Mesodermal cell (in vitro differentiated cells): ENCODE results near the gene KLHL26.
"Not testable (repeated sequence)": the region's sequence is repeated elsewhere in the genome, so short reads cannot be mapped to it uniquely, and the experiment has no call there.

Source experiments
- H3K27ac ChIP-seq: 2 replicates; pipeline ENCODE4 v1.7.0; 2013; ENCODE audit warnings: mild to moderate bottlenecking, low read depth, low read length, moderate library complexity; ENCODE audit not compliant: severe bottlenecking
- H3K36me3 ChIP-seq: 2 replicates; pipeline ENCODE4 v1.7.1; 2013; ENCODE audit warnings: mild to moderate bottlenecking, low read length, moderate library complexity; ENCODE audit not compliant: control insufficient read depth, insufficient read depth
- H3K4me1 ChIP-seq: one replicate; pipeline ENCODE4 v1.7.1; 2013; ENCODE audit warnings: mild to moderate bottlenecking, low read length; ENCODE audit not compliant: insufficient read depth, control insufficient read depth, poor library complexity, severe bottlenecking
- H3K4me3 ChIP-seq: 2 replicates; pipeline ENCODE4 v1.7.0; 2013; ENCODE audit warnings: low read length, control low read depth, mild to moderate bottlenecking; ENCODE audit not compliant: insufficient read depth, poor library complexity, severe bottlenecking; ENCODE audit errors: extremely low read depth
- H3K9me3 ChIP-seq: 2 replicates; pipeline ENCODE4 v1.7.1; 2013; ENCODE audit warnings: mild to moderate bottlenecking, low read length, moderate library complexity; ENCODE audit not compliant: control insufficient read depth
- WGBS, 2 experiments: methylation state at CpG; one replicate each; pipeline ENCODE4 v1.1.5; 2013; ENCODE audit warnings: missing lambda C conversion rate in 2 of 2; ENCODE audit not compliant: insufficient coverage in 2 of 2; 5-methylcytosine and 5-hydroxymethylcytosine counted together

KLHL26 gene

DNA sequence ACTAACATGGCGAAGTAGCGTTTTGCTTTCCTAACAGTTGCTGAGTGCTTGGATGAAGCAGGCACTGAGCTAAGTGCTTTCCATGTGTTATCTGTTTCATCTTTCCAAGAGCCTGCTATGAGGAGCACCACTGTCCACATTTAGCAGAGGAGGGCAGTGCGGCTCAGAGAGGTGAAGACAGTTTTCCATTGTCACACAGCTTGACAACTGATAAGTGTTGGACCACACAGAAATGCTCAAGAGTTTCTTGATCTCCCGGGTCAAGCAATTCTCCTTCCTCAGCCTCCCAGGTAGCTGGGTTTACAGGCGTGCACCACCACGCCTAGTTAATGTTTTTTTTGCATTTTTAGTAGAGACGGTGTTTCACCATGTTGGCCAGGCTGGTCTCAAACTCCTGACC lies 39.9 kb downstream of the KLHL26 start:
- Histone ChIP-seq H3K27ac (no peak overlapping the region), H3K9me3 (no peaks in the 10 kb centered on the region), H3K4me1 (peaks cover 15% of the 10 kb centered on the region), H3K4me3 (no peak overlapping the region), H3K36me3 (no peaks in the 10 kb centered on the region)
- WGBS, 2 experiments: 92 to 96% methylated on average over 5 to 6 of the region's 7 CpGs

DNA sequence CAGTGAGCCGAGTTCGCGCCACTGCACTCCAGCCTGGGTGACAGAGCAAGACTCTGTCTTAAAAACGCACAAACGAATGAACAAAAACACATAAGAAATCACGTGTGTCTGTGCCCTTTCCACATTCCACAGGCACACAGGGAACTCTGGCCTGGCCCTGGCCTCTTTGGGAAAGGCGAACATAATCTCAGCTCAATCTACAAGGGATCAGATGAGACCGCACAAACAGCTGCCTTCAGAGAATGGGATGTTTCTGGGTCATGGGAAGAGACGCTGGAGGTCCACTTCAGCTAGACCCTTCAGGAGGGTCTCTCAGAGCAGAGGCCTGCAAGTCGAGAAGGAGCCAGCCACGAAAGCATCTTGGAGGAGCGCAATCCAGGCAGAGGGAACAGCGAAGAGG lies 40.3 kb downstream of the KLHL26 start:
- H3K4me1 ChIP-seq: peaks cover 15% of the 10 kb centered on the region
- H3K9me3 ChIP-seq: no peaks in the 10 kb centered on the region
- WGBS, 2 experiments: 82 to 86% methylated on average over 9 to 10 of the region's 13 CpGs
- H3K27ac ChIP-seq: peak overlapping the region; percentile 36
- no peaks in the 10 kb centered on the region for H3K36me3 ChIP-seq
- H3K4me3 ChIP-seq: no peak overlapping the region

DNA sequence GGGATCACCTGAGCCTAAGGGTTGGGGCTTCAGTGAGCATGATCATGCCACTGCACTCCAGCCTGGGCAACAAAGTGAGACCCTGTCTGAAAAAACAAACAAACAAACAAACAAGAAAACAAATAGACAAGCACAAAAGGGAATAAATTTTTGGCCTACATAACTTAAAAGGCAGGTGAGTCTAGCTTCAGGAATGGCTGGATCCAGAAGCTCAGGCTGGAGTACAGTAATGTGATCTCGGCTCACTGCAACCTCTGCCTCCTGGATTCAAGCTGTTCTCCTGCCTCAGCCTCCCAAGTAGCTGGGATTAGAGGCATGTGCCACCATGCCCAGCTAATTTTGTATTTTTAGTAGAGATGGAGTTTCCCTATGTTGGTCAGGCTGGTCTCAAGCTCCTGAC lies 43.3 kb downstream of the KLHL26 start:
- H3K27ac ChIP-seq, H3K36me3 ChIP-seq, H3K9me3 ChIP-seq, H3K4me3 ChIP-seq: not testable (repeated sequence)
- WGBS, 2 experiments: 100% methylated on average over 1 of the region's 1 CpG
- peaks cover 11% of the 10 kb centered on the region for H3K4me1 ChIP-seq

GRCh38 chr19:18682807-18683108 lies 45.9 kb downstream of the KLHL26 start:
- H3K4me3 ChIP-seq: peak overlapping the region; percentile 49
- no peaks in the 10 kb centered on the region for H3K9me3 ChIP-seq
- WGBS, 2 experiments: 86 to 94% methylated on average over 4 to 5 of the region's 8 CpGs
- peaks cover 5% of the 10 kb centered on the region for H3K4me1 ChIP-seq
- H3K27ac ChIP-seq: peak overlapping the region; percentile 45
- no peaks in the 10 kb centered on the region for H3K36me3 ChIP-seq

- Histone ChIP-seq H3K9me3 (no peaks in the 10 kb centered on the region), H3K4me3 (peak within 1 kb of the TSS; percentile 49), H3K36me3 (no peaks in the 10 kb centered on the region), H3K4me1 (peaks cover 2% of the 10 kb centered on the region), H3K27ac (peak within 1 kb of the TSS; percentile 45)
- WGBS, 2 experiments: 3 to 7% methylated on average over 23 to 32 of the region's 93 CpGs
Measured at GRCh38 chr19:18683109-18683957, 46.5 kb downstream of the KLHL26 start, which contains the start of gene CRTC1. CRTC1 (plus strand) TSS chr19:18683680; CDS start chr19:18683703, 23 bp downstream.

DNA sequence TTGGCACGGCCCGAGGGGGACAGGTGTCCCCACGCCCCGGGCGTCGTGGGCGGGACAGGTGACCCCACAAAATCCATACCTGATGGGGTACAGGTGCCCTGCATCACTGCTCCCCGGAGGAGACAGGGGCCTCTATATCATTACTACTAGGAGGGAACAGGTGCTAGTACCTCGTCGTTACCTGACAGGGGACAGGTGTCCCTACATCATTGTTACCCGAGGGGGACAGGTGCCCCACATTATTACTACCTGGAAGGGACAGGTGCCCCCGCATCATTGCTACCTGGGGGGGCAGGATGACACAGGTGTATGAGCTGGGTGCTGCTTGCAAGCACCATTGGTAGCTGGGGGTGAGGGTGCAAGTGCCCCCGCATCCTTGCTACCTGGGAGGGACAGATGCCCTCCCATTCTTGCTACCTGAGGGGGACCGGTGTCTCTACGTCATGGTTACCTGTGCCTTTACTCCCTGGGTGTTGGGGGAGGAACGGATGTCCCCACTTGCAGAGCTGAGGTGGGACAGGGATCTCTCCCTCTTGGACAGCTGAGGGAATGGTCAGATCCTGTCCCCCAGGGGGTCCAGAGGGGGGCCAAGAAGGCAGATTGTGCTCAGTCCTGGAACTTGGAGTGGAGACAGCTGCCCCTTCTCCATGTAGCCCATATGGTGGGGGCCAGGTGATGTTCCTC lies 47.3 kb downstream of the KLHL26 start:
- Histone ChIP-seq H3K9me3 (no peaks in the 10 kb centered on the region), H3K36me3 (no peaks in the 10 kb centered on the region), H3K4me3 (peak overlapping the region; percentile 41), H3K27ac (no peak overlapping the region), H3K4me1 (no peaks in the 10 kb centered on the region)
- 16 to 29% methylated on average over 6 to 14 of the region's 16 CpGs for WGBS, 2 experiments

- H3K9me3 ChIP-seq: no peaks in the 10 kb centered on the region
- H3K4me3 ChIP-seq: no peak overlapping the region
- no peaks in the 10 kb centered on the region for H3K4me1 ChIP-seq
- no peak overlapping the region for H3K27ac ChIP-seq
- 90 to 97% methylated on average over 3 of the region's 3 CpGs for WGBS, 2 experiments
- no peaks in the 10 kb centered on the region for H3K36me3 ChIP-seq
Measured at GRCh38 chr19:18684642-18684993, 47.8 kb downstream of the KLHL26 start.

DNA sequence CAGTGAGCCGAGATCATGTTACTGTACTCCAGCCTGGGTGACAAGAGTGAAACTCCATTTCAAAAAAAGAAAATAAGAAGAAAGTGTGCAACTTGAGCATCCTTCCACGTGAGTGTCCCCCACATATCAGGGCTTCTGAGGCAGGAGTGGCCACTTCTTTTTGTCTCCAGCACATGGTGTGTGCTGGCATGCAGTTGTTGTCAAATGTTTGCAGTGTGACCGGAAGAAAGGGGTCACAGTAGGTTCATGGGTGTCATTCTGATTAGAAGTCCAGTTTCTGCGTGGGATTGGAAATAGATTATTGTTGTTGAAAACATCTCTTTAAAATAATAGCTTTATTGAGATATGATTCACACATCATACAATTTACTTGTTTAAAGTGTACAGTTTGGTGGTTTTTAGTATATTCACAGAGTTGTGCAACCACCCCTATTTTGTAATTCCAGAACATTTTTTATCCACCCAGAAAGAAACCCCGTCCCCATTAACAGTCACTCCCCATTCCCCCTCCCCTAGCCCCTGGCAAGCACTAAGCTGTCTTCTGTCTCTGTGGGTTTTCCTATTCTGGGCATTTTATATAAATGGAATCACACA lies 48.9 kb downstream of the KLHL26 start:
- H3K4me3 ChIP-seq: no peak overlapping the region
- 84 to 100% methylated on average over 3 of the region's 5 CpGs for WGBS, 2 experiments

DNA sequence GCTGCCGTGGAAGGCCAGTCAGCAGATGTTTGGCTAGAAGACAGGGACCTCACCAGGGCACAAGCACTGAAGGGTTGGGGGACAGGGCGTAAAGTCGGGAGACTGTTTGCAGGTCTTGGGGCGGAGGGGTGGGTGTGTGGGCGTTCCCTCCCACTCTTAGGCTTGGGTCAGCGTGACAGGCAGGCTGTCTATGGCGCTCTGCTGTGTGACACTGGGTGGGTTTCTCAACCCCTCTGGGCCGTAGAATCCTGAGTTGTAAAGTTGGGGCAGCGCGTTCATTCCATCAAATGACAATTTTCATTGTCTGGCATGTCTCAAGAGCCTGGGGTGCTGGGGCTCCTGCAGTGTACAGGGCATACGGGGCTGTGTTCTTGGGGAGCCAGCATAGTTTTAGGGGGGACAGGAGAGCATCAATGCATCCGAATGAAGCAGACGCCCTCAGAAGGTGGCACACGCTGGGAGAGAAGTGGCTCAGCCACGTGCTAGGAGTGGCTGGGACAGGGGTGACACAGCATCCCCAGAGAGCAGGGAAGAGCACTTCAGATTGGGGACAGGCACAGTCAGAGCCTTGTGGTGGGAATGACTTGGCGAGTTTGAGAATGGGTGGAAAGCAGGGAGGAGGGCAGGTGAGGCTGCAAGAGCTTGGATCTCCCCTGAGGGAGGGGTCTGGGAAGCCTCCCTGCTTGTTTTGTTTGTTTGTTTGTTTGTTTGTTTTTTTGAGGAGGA lies 51.1 kb downstream of the KLHL26 start:
- H3K27ac ChIP-seq: no peak overlapping the region
- no peaks in the 10 kb centered on the region for H3K9me3 ChIP-seq
- no peaks in the 10 kb centered on the region for H3K4me1 ChIP-seq
- H3K4me3 ChIP-seq: no peak overlapping the region
- WGBS, 2 experiments: 88 to 97% methylated on average over 11 to 16 of the region's 16 CpGs
- no peaks in the 10 kb centered on the region for H3K36me3 ChIP-seq

More for the DNA sequence above, 48.9 kb downstream of the KLHL26 start:
- no peaks in the 10 kb centered on the region for H3K36me3 ChIP-seq
- no peak overlapping the region for H3K27ac ChIP-seq
- no peaks in the 10 kb centered on the region for H3K9me3 ChIP-seq
- H3K4me1 ChIP-seq: no peaks in the 10 kb centered on the region

DNA sequence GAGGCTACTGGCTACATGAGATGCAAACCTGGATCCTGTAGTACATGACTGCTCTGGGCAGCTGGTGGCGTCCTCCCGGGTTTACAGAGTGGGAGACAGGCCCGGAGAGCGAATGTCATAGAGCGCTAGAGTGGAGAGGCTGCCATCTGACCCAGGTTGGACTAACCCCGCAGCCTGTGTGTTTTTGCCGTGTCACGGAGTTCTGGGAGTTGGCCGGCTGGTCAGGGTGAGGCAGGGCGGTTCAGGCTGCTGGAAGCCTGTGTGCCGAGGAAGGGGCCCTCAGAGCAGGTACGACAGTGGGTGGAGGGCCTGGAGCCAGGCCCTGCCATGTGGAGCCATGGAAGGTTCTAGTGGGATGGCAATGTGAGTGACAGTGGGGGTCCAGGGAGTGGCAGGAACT lies 59.2 kb downstream of the KLHL26 start:
- H3K4me1 ChIP-seq: peaks cover 9% of the 10 kb centered on the region
- H3K9me3 ChIP-seq: no peaks in the 10 kb centered on the region
- no peaks in the 10 kb centered on the region for H3K36me3 ChIP-seq
- 94 to 97% methylated on average over 12 of the region's 12 CpGs for WGBS, 2 experiments
- H3K4me3 ChIP-seq: no peak overlapping the region
- no peak overlapping the region for H3K27ac ChIP-seq
